Left ventricle myocardium inferior (tissue), 1 donor: ENCODE measurements around the gene COQ5. TPM values are rescaled to one million over a fixed set of nuclear protein-coding genes. Genes with fewer than 3 reads are reported as not detected.

Experiments
- DNase-seq: peaks from one replicate; pipeline ENCODE4 v3.0.0-alpha.2; 2020
- H3K27ac ChIP-seq: fragments of 200-600 bp; replicated peaks from 2 replicates; pipeline ENCODE4 v1.8.0; 2021
- H3K27me3 ChIP-seq: fragments of 200-600 bp; 2 replicates; pipeline ENCODE4 v1.8.0; 2021; ENCODE audit warnings: low read depth
- H3K36me3 ChIP-seq: fragments of 200-600 bp; 2 replicates; pipeline ENCODE4 v1.8.0; 2021
- H3K4me1 ChIP-seq: fragments of 200-600 bp; 2 replicates; pipeline ENCODE4 v1.8.0; 2021
- H3K4me3 ChIP-seq: fragments of 200-600 bp; 2 replicates; pipeline ENCODE4 v1.8.0; 2021; ENCODE audit warnings: mild to moderate bottlenecking, moderate library complexity
- H3K9me3 ChIP-seq: fragments of 200-600 bp; replicated peaks from 2 replicates; pipeline ENCODE4 v1.8.0; 2021
- intact Hi-C: fragments of 100-400 bp; cut with micrococcal nuclease; formaldehyde crosslinking; loops from one replicate; pipeline ENCODE4 v1.11.0; 2022
- total RNA-seq: library from RNA; stranded (reverse); fragmentation: NEBNext Ultra II Directional; extraction: Animal tissue kit (Norgen Biotek cat#: 25700); gene quantifications from one replicate; pipeline ENCODE4 v1.2.1, GENCODE V29; 2021
- TF ChIP-seq, protein P1 (sequence below): fragments of 200-600 bp; IDR thresholded peaks from 2 replicates; pipeline ENCODE4 v1.8.0; 2021; ENCODE audit warnings: antibody characterized with exemption, mild to moderate bottlenecking, borderline replicate concordance
- donor health status: DM: no; HTN: yes; CAD: no; lungs with severe emphysema.

Gene COQ5
- total RNA-seq, 1 donor from 2014 or later: 41.8 TPM

GRCh38 chr12:120540445-120540844, 11.5 kb upstream of the COQ5 start:
- Histone ChIP-seq H3K27ac (peak overlapping the region; percentile 96), H3K4me3 (no peak overlapping the region), H3K27me3 (no peaks in the 10 kb centered on the region), H3K9me3 (no peaks in the 10 kb centered on the region), H3K36me3 (peaks cover 13% of the 10 kb centered on the region), H3K4me1 (peaks cover 100% of the 10 kb centered on the region)
- intact Hi-C loops: no loop called here
- DNase-seq: no peak
- TF ChIP-seq, protein P1, sequence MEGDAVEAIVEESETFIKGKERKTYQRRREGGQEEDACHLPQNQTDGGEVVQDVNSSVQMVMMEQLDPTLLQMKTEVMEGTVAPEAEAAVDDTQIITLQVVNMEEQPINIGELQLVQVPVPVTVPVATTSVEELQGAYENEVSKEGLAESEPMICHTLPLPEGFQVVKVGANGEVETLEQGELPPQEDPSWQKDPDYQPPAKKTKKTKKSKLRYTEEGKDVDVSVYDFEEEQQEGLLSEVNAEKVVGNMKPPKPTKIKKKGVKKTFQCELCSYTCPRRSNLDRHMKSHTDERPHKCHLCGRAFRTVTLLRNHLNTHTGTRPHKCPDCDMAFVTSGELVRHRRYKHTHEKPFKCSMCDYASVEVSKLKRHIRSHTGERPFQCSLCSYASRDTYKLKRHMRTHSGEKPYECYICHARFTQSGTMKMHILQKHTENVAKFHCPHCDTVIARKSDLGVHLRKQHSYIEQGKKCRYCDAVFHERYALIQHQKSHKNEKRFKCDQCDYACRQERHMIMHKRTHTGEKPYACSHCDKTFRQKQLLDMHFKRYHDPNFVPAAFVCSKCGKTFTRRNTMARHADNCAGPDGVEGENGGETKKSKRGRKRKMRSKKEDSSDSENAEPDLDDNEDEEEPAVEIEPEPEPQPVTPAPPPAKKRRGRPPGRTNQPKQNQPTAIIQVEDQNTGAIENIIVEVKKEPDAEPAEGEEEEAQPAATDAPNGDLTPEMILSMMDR: no peak

GRCh38 chr12:120539303-120539702, 10.3 kb upstream of the COQ5 start:
- TF ChIP-seq, protein P1: no peak
- Histone ChIP-seq H3K4me1 (peaks cover 100% of the 10 kb centered on the region), H3K4me3 (peak overlapping the region; percentile 93), H3K27ac (peak overlapping the region; percentile 96), H3K27me3 (no peaks in the 10 kb centered on the region), H3K9me3 (no peaks in the 10 kb centered on the region), H3K36me3 (peaks cover 13% of the 10 kb centered on the region)
- intact Hi-C loops: no loop called here
- DNase-seq: no peak

DNA sequence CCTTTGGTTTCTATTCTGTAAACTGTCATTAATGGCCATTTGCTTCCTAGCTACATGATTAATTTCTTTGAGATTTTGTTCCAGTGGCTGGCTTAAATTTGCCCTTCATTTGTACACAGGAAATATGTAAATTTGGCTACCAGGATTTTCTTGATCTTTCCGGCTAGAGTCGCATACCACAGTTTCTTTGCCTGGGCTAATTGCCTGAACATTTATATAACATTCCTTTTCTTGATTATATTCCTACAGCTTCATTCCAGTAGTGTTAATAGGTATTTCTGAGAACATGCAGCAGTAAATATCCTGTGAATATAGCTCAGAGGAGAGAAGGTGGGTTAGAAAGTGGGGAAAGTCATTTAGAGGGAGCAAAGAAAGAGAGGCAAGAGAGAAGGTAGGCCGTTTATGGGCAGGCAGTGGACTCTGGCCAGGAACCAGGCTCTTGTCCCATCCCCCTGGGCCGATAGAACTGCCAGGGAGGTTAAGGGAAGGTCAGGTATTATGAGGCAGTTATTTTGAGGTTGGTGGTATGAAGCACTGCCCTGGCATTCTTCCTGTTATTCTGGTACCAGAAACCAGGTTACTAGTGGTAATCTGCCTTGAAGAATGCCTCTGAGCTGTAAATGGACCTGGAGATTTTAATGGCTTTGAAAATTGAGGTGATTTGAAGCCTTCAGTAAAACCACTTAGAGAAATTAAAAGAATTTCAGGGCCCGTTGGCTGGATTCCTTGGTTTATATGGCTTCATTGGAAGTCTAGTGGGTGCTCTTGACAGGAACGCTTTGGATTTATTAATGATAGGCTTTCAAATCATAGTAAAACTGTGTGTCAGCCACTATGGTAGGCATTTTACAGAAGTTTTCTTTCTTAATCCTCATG, 9.6 kb upstream of the COQ5 start:
- H3K9me3 ChIP-seq: no peaks in the 10 kb centered on the region
- no peaks in the 10 kb centered on the region for H3K27me3 ChIP-seq
- peak overlapping the region; percentile 93 for H3K4me3 ChIP-seq
- intact Hi-C loops: no loop called here
- peaks cover 93% of the 10 kb centered on the region for H3K4me1 ChIP-seq
- H3K36me3 ChIP-seq: peaks cover 13% of the 10 kb centered on the region
- TF ChIP-seq, protein P1: no peak
- peak overlapping the region; percentile 96 for H3K27ac ChIP-seq
- peak; percentile 73 for DNase-seq

GRCh38 chr12:120537856-120538220, 8.9 kb upstream of the COQ5 start:
- TF ChIP-seq, protein P1: no peak
- Histone ChIP-seq H3K4me3 (peak overlapping the region; percentile 93), H3K36me3 (peaks cover 13% of the 10 kb centered on the region), H3K27me3 (no peaks in the 10 kb centered on the region), H3K27ac (peak overlapping the region; percentile 96), H3K4me1 (peaks cover 86% of the 10 kb centered on the region), H3K9me3 (no peaks in the 10 kb centered on the region)
- intact Hi-C loops: no loop called here
- no peak for DNase-seq

DNA sequence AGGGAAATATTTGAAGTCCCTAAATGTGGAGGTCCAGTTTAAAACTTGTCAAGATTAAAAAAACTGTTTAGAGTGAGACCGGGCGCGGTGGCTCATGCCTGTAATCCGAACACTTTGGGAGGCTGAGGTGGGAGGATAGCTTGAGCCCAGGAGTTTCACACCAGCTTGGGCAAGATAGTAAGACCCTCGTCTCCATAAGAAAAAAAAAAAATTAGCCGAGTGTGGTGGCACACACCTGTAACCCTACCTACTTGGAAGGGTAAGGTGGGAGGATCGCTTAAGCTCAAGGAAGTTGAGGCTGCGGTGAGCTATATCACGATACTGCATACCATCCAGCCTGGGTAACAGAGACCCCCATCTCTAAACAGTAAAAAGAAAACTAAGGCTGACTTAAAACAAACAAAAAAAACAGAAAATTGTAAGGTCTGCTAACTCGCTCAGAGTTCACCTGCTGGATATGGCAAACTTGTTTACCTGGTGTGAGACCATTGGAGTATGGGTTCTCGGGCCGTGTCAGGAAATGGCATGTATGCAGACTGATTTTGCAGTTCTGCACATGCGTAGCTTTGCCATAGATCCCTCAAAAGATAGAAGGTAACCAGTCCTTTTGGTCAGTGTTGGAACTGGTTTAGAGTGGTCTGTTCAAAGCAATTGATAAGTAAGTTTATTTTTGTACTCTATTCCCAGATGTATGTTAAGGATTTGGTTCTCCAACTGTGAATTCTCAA, 7.3 kb upstream of the COQ5 start:
- Histone ChIP-seq H3K27ac (peak overlapping the region; percentile 96), H3K4me1 (peaks cover 70% of the 10 kb centered on the region), H3K4me3 (peak overlapping the region; percentile 93), H3K36me3 (no peaks in the 10 kb centered on the region), H3K27me3 (no peaks in the 10 kb centered on the region), H3K9me3 (no peaks in the 10 kb centered on the region)
- DNase-seq: no peak
- intact Hi-C loops: no loop called here
- TF ChIP-seq, protein P1: no peak
